NCI-H226 (cell line): ENCODE results near the gene IBA57.

Source experiments
- DNase-seq: peaks from one replicate; pipeline ENCODE4 v3.0.0-alpha.2; 2015

The IBA57 gene

GRCh38 chr1:228165372-228166169 lies at the start of gene IBA57:
TSS of gene IBA57 (plus strand) at chr1:228165804. CDS start at chr1:228165817, 13 bp downstream.
- DNase-seq = peak; percentile 82

DNA sequence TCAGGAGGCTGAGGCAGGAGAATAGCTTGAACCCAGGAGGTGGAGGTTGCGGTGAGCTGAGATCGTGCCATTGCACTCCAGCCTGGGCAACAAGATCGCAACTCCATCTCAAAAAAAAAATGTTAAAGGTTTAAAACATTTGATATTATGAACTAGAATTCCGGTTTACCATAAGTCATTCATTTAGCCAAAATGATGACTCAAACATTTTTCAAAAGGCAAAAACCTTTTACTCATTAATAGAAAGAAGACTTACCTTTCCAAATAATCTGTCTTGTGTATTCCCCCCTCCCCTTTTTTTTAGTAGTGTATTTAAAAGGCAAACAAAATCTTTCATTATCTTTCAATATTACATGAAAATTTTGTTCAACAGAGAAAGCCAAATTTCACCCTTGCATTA lies 48.3 kb upstream of the IBA57 start:
- DNase-seq = no peak

DNA sequence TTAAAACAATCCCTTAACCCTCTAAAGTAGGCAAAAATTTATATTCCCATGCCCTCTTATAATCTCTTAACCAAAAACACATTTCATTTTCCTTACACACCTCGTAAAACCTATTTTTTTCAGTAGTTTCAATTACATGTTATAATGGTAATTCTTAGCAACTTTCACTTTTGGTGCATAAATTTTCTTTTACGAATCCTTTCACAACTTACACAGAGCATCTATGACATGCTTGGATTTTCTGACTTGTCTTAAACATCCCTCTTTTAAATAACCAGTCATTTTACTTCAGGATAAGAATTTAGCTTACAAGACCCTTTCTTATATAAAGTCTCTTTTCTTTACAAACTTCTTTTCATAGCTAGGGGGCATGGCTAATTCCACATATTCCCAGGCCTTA lies 47.6 kb upstream of the IBA57 start:
- no peak for DNase-seq

DNA sequence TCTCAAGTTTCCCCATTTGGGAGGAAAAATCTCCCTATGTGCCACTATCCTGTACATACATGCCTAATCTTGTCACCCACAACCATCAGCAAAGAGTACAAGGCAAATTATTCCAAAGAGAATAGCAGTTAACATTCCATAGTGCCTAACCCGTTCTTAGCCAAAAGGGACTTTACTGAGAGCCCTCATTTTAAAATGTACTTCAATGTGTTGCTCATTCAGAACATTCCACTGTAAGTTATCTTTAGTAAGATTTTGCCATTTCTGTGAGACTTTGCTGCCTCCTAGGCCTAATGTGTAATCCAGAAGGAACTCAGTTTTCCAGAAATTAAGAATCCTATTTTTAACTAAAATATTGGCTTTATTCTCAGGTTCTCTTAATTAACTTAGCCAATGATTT lies 45.3 kb upstream of the IBA57 start:
- DNase-seq = no peak

DNA sequence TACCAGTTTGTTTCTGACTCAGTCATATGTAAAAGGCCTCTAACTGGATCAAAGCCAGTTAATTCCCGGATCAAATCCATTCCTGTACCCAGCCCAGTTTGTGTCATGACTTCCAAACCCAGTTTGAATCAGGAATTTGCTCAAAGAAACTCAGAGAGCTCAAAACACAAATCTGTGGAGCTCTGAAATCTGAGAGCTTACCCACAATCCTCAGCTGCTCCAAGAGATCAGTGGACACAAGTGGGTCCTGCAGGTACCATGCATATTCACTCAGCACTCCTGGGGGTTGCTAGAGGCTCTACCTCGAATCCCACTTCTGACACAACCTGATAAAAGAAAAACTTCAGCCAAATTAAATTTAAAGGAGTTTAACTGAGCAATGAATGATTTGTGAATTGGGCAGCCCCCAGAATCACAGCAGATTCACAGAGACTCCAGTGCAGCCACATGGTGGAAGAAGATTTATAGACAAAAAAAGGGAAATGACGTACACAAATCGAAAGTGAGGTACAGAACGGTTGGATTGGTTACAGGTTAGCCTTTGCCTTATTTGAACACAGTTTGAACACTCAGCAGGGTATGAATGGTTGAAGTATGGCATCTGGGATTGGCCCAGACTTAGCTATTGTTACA lies 44.6 kb upstream of the IBA57 start:
- DNase-seq = no peak

- DNase-seq = no peak
Observed at GRCh38 chr1:228122921-228123441, 42.6 kb upstream of the IBA57 start.

DNA sequence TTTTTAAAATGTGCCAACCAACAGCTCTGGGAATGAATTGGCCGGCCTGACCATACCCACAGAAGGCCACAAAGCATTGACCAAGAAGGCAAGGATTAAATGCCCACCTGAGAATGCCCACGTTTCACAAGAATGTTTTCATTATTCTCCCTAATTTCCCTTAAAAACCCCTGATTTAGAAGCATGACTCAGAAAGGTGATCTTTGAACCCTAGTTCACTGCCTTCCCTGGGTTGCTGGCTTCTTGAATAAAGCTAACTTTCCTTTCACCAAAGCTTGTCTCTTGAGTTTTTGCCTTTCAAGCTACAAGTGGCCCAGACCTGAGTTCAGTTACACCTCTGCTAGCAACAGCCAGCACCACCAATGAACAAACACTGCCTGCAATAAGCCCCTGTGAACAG lies 42.1 kb upstream of the IBA57 start:
- no peak for DNase-seq

DNA sequence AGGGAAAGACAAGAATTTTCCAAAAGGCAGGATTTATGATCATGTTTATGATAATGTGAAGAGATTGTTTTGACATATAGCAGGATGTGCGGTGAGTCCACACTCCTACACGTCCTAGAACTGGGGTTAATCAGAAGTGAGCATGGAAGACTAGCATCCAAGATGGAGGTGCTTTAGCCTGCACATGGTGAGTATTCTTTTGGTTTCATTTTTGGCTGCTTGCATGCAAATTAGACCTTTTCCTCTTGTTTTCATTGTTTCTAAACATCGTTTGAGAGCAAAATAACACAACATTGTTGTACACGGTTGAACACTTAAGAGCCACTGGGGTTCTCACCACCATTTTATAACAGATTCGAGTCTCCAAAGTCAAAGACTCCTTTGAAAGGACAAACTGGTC lies 40.4 kb upstream of the IBA57 start:
- DNase-seq = no peak

DNA sequence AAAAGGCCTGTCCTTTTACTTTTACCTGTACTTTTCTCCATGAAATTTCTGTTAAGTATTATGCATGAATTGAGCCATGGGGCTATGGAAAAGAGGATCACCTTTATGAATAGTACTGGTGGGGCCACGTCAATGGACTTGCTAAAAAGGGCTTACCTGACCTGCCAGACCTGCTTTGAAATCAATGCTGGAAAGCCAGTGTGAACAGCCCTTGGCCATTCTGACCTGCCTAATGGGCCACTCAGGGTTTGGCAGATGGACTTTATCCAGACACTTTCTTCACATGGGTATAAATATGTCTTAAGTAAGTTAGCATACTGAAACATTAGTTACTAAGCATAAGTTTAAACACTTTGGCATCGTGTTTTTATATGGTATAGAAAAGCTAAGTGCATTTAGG lies 33.8 kb upstream of the IBA57 start:
- no peak for DNase-seq

DNA sequence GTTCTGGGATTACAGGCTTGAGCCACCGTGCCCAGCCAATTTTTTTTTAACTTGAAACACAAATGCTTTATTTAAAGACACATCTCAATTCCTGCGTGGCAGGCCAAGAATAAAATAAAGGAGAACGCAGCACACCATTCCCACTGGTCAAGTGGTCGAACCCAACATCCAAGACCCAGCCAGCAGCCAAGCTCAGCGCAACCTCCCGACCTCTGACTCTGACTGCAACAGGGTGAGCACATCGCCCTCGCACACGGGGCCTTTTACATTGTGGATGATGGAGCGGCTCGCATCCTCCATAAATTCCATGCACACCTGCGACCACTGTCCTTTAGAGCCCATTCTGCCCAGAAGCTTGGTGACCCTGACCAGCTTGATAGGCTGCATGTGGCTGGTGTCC lies 31.0 kb upstream of the IBA57 start:
- DNase-seq = no peak

GRCh38 chr1:228136901-228137300 lies 28.7 kb upstream of the IBA57 start:
- DNase-seq = no peak

- no peak for DNase-seq
Observed at GRCh38 chr1:228139406-228139930, 26.1 kb upstream of the IBA57 start.

- peak; percentile 90 for DNase-seq
Observed at GRCh38 chr1:228139931-228140723, 25.5 kb upstream of the IBA57 start, which contains the start of gene GUK1. TSS of gene GUK1 (plus strand) at chr1:228140279. CDS start at chr1:228140303, 24 bp downstream.

DNA sequence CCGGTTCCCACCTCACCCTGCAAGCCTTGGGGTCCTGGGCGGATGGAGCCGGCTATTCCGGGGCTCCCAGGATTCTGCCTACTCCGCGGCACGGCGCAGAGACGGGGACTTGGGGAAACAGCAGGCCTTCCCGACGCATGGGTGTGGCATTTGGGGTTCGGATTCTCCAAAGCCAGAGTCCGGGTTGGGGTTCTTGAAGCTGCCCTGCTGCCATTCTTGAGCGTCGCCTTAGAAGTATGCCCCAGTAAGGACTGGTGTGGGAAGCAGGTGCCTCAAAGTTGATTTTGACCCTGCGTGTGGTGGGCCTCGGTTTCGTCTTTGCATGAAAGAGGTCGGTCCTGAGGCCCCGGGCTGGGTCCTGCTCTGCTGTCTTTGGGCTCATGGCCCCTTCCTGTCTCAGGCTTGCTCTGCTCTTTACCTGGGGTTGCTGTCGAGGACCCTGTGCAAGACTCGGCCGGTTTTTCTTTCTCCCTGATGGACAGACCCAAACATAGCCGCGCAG lies 24.8 kb upstream of the IBA57 start:
- DNase-seq = no peak

- DNase-seq = peak; percentile 48
Observed at GRCh38 chr1:228141226-228142044, 24.2 kb upstream of the IBA57 start.

GRCh38 chr1:228142155-228142691 lies 23.4 kb upstream of the IBA57 start:
- no peak for DNase-seq

DNA sequence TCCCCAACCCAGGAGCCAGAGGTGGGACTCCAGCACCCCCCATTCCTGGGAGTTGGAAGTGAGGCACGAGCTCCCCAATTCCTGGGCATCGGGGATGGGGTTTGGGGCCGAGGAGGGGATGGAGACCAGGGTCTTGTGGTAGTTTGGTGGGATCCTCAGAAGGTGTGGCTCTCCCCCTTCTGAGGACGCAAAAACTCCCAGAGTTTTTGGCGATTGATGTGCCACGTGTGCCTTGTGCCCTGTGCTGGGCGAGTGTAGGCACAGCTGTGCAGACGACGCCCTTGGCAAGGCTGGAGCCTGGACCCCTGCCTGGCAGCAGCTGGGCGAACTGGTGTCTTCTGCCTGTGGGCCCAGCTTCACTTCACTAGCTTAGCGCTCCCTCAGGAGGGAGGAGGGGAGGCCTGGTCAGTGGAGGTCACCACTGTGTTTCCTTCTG lies 22.9 kb upstream of the IBA57 start:
- no peak for DNase-seq

- DNase-seq = no peak
Observed at GRCh38 chr1:228143480-228144192, 22.0 kb upstream of the IBA57 start.

DNA sequence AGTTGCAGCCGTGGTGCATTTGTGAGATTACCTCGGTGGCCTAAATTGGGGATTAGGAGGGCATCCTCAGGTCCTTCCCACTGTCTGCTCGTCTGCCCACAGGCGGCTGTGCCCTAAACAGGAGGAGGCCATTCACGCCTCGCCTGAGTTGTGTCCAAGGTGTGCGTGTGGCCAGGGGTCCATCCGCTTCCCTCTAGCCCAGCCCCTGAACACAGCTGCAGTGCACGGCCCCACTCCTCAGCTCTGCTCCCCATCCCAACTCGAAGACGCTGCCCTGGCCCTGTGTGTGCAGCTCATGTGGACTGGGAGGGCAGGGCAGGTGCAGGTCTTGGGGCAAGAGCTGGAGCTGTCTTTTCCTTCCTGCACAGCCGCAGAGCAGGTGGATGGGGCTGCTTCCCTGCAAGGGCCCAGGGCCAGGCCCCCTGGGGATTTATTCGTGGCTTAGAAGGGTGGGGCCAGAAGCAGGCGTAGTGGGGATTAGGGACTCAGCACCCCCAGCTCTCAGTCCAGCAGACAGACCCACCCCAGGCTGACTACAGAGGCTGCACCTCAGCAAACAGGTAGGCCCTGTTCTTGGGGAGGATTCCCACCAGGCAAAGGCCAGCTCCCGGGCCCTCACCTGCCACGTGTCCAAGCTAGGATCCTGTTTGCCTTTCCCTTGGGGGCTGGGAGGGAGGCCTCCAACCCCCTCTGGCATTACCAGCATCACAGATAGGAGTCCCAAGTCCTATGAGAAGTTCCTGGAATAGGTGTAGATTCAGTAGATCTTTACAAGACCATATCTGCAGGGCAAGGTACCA lies 21.2 kb upstream of the IBA57 start:
- DNase-seq = no peak

DNA sequence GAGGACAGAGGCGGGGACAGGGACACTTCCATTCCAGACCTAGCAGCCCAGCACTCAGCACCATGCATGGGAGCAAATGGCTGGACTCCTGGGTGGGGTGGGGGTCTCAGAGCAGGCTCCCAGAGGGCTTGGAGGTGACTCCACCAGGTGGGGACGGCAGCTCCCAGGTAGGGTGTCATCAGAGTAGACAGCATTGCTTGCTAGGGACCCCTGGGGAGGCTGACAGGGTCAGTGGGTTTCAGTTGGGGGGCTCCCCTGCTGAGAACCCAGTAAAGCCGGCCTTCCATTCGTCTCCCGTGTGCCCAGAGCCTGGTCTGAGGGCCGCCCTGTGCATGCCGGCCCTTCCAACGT lies 20.6 kb upstream of the IBA57 start:
- no peak for DNase-seq
